GM12801 (cell line): ENCODE data around the gene NENF.

Experiments
- TF ChIP-seq, protein P1 (sequence below): IDR thresholded peaks from one replicate; pipeline ENCODE4 v1.5.1; 2011; ENCODE audit warnings: control low read depth; ENCODE audit not compliant: insufficient read length; ENCODE audit errors: extremely low read depth

The NENF gene

DNA sequence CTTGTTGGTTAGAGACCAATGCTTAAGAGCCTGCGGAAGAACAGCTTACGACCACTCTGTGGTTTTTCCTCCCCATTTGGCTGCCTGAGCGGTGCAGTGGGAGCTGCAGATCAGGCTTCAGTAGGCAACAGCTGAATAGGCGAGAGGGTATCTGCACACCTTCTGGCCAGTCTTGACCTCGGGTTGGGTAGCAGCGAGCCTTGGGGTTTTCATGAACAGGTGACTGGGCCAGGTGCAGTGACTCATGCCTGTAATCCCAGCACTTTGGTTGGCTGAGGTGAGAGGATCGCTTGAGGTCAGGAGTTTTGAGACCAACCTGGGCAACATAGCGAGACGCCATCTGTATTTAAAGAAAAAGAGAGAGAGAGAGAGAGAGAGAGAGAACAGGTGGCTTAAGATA lies 41.0 kb downstream of the NENF start:
- TF ChIP-seq, protein P1, sequence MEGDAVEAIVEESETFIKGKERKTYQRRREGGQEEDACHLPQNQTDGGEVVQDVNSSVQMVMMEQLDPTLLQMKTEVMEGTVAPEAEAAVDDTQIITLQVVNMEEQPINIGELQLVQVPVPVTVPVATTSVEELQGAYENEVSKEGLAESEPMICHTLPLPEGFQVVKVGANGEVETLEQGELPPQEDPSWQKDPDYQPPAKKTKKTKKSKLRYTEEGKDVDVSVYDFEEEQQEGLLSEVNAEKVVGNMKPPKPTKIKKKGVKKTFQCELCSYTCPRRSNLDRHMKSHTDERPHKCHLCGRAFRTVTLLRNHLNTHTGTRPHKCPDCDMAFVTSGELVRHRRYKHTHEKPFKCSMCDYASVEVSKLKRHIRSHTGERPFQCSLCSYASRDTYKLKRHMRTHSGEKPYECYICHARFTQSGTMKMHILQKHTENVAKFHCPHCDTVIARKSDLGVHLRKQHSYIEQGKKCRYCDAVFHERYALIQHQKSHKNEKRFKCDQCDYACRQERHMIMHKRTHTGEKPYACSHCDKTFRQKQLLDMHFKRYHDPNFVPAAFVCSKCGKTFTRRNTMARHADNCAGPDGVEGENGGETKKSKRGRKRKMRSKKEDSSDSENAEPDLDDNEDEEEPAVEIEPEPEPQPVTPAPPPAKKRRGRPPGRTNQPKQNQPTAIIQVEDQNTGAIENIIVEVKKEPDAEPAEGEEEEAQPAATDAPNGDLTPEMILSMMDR, result no peak

DNA sequence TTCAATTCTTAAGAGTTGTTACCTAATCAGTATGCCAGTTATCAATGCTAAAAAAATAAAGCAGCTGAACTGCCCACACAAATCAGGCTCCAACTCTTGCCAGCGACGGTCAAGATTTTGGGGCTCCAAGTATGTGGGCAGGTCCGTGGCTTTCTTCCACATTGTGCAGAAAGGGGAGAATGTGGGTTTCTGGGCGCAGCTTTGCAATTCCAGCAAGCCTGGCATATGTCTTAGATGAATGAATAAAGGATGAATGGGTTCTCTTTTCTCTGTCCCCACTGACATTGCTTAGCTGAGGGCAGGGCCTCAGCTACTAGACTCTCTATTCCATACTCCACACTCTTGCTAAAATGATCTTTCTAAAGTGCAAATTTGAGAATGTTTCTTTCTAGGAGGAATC lies 42.4 kb downstream of the NENF start:
- TF ChIP-seq, protein P1, result no peak

DNA sequence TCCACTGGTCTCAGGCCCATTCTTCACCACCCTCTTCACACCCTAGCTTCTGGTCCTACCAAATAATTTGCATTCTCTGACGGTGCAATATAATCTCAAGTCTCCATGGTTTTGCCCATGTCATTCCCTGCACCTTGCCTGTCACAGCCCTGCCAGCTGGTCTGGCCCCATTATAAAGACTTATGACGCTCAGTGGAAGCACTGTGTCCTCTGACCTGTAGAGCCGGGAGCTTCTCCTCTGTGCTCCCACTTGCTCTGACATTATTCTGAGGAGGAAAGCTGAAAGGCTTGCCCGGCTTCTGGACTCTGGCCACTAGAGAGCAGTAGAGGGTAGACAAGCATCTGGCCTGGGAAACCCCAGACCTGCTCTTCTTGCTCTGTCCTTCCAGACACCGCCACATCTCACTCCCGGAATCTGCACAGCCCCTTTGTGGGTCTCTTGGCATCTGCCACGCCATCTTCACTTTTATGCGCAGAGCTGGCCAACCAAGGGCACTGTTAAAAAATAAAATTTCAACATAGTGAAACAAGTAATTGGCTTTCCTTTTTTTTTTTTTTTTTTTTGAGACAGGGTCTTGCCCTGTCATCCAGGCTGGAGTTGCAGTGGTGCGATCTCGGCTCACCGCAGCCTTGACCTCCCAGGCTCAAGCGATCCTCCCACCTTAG lies 44.4 kb downstream of the NENF start:
- TF ChIP-seq, protein P1, result peak; percentile 39

DNA sequence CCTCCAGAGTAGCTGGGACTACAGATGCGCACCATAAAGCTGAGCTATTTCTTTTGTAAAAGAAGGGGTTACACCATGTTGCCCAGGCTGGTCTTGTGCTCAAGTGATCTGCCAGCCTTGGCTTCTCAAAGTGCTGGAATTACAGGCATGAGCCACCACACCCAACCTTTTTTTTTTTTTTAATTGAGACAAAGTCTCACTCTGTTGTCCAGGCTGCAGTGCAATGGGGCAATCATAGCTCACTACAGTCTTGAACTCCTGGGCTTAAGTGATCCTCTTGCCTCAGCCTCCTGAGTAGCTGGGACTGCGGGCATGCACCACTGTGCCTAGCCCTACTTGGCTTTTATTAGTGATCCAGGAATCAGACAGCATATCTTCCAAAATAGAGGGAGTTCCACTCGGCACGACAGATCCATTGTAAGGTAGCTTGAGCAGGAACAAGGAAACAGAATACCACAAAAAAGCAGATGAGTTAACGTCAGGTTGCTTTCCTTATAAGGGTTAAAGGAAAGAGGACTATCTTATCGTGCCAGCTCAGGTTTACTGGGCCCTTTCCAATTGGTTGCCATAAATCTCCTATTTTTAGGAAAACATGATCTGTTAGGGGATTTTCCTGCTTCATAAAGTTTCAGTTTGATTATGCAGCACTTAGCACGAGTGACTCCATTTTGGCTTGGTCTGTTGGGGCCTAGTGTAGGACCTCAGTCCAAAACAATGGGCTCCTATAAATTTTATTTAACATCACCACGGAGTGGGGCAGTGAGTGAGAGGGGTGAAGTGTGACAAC lies 45.2 kb downstream of the NENF start:
- TF ChIP-seq, protein P1, result no peak

DNA sequence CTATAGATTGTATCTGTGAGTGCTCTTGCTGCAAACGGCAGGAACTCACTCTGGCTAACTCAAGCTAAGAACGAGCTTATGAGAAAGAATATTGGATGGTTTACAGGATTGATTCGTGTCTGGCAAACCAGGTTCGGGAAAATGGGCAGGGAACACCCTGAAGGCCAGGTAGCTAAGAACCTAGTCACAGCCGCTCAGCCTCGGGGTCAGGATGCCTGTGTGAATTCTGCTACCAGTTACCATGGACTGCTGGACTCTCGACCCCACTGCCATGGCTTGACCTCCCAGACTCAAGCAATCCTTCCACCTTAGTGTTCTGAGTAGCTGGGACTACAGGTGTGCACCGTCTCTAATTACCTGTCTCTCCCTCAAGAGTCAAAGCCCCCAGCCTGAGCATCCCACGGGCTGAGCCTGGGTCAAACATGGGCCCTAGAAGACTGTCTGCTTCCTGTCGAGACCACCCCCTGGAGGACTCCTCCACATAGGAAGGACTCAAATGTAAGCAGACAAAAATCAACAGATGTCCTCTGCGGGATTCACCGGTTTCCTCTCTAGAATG lies 45.8 kb downstream of the NENF start:
- TF ChIP-seq, protein P1, result no peak

DNA sequence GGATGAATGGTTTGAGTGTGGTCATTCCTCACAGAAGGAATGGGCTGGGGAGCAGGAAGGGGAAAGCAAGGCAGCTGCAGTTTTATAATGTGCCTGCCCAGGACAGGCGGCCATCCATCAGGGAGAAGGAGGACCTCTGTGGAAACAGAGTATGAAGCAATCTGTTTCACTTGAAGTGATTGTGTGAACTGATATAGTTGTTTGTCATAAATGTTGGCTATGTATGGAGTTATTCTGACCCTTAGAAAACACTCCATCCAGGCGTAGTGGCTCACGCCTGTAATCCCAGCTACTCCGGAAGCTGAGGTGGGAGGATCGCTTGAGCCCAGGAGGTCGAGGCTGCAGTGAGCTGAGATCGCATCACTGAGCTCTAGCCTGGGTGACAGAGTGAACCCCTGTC lies 46.5 kb downstream of the NENF start:
- TF ChIP-seq, protein P1, result no peak

DNA sequence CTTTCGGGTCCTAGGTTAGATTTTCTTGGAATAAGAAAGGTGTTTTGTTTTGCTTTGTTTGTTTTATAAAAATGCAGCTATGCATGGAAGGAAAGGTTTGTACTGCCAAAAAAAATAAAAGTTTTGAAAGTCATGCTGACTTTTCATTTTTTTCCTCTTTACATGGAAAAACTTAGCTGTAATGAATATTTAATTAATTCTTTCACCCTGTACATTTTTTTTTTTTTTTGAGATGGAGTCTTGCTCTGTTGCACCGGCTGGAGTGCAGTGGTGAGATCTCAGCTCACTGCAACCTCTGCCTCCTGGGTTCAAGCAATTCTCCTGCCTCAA lies 48.7 kb downstream of the NENF start:
- TF ChIP-seq, protein P1, result no peak
